Measurements from ENCODE around the gene SDHC.
"Not testable (repeated sequence)": the region's sequence is repeated elsewhere in the genome, so short reads cannot be mapped to it uniquely, and the experiment has no call there.

The SDHC gene

DNA sequence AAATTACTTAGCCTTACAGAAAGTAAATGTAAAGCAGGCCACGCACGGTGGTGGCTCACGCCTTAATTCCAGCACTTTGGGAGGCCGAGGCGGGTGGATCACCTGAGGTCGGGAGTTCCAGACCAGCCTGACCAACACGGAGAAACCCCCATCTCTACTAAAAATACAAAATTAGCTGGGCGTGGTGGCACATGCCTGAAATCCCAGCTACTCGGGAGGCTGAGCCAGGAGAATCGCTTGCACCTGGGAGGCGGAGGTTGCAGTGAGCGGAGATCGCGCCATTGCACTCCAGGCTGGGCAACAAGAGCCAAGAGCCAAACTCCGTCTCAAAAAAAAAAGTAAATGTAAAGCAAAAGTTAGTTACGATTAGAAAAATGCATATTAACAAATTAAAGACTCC lies 75.0 kb downstream of the SDHC start:
- DNase-seq = not testable (repeated sequence)

DNA sequence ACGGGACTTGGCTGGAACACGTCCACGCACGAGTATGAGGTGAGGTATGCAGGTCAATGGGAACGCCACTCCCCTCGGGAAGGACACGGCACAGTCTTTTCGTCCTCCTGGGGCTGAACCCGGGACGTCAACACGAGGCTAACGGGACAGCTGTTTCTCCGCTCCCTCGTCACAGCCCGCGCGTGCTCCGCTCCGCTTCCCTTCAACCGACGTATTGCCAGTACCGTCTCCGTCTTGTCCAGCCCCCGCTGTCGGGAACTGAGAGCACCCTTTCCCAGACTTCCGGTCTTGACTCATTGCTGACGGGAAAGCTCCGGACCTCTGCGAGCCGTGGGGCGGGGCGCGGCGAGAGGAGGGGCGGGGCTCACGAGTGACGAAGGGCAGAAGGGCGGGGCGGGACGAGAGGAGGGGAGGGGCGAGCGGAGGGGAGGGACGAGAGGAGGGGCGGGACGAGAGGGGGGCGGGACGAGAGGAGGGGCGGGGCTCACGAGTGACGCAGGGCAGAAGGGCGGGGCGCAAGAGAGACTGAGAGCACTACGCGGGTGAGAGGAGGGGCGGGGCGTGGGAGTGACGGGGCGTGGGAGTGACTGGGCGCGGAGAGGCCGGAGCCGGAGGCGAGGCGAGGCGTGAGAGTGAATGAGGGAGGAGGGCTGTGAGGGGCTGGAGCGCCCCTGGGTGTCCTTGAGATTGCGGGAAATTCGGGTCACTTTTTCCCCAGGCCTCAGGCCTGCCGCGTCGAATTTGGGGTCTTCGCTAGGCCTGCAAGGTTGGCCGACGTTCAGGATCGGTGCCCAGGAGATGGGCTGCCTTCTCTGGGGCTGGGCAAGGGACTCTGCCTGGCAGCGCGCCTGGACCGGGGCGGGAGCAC lies 75.7 kb downstream of the SDHC start:
- DNase-seq = peak; percentile 100

DNA sequence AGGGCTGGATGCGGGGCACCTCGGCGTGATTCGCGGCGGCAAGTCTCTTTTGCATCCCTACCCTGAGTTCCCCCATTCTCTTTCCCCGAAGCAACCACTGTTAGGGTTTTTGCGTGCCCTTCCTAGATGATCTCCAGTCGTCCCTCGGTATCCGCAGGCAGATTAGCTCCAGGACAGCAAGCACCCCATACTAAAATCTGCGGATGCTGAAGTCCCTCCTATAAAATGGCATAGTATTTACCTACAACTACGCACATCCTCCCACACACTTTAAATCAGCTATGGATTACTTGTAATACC lies 76.3 kb downstream of the SDHC start:
- no peak for DNase-seq

DNA sequence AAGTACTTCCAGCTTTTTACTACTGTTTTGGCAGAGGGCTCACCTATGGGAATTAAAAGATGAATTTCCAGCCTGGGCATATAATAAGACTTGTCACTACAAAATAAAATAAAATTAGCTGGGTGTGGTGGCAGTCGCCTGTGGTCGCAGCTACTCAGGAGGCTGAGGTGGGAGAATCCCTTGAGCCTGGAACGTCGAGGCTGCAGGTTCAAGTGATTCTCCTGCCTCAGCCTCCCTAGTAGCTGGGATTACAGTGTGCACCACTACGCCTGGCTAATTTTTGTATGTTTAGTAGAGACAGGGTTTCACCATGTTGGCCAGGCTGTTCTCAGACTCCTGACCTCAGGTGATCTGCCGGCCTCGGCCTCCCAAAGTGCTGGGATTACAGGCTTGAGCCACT lies 77.0 kb downstream of the SDHC start:
- not testable (repeated sequence) for DNase-seq

DNA sequence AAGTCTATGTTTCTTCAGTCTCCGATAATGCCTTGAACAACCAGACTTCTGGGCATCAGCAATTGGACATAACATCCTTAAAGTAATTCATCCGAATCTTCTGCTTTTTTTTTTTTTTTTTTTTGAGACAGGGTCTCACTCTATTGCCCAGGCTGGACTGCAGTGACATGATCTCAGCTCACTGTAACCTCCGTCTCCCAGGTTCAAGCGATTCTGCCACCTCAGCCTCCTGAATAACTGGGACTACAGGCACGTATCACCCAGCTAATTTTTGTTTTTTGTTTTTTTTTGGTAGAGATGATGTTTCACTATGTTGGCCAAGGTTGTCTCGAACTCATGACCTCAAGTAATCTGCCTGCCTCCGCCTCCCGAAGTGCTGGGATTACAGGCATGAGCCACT lies 77.4 kb downstream of the SDHC start:
- no peak for DNase-seq

DNA sequence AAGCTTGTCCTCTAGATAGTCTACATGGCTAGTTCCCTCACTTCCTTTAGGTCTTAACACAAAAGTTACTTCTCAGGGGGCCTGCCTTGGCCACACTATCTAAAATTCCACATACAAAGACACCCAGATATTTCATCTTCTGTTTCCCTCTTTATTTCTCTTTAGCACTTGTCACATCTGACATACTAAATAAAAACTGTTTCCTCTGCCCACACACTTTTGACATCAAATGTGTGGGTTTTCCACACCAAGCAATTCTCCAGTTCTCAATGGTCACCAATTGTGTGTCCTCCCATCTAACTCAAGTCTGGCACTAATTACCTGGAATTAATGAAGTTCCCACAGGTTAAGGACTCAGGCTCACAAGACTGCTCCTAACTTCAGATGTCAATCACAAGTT lies 79.0 kb downstream of the SDHC start:
- peak; percentile 51 for DNase-seq

DNA sequence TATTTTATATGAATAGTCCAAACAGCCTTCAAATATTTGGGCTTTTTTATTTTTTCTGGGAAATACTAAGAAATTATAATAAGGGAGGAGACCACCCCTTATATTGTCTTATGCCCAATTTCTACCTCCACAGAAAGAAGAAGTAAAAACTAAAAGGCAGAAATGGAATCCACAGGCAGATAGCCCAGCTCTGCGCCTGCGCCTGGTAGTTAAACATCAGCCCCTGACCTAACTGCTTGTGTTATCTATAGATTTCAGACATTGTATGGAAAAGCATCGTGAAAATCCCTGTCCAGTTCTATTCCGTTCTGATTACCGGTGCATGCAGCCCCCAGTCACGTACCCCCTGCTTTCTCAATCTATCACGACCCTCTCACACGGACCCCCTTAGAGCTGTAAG lies 82.9 kb downstream of the SDHC start:
- not testable (repeated sequence) for DNase-seq

DNA sequence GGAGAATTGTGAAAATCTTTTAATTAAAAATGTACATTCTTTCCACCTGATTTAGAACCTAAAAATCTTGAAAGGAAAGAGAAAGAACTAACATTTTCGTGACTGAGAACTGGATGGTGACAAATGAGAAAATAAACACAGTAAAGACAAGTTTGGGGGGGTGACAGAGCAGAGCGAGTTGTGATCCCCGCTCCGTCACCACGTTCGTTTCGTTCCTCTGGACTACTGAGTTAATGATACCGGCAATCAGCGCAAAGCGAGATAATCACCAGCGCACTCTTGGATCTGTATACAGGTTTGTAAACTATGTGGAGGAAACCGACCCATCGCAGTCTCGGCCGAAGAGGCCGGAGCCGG lies 84.7 kb downstream of the SDHC start:
- no peak for DNase-seq

DNA sequence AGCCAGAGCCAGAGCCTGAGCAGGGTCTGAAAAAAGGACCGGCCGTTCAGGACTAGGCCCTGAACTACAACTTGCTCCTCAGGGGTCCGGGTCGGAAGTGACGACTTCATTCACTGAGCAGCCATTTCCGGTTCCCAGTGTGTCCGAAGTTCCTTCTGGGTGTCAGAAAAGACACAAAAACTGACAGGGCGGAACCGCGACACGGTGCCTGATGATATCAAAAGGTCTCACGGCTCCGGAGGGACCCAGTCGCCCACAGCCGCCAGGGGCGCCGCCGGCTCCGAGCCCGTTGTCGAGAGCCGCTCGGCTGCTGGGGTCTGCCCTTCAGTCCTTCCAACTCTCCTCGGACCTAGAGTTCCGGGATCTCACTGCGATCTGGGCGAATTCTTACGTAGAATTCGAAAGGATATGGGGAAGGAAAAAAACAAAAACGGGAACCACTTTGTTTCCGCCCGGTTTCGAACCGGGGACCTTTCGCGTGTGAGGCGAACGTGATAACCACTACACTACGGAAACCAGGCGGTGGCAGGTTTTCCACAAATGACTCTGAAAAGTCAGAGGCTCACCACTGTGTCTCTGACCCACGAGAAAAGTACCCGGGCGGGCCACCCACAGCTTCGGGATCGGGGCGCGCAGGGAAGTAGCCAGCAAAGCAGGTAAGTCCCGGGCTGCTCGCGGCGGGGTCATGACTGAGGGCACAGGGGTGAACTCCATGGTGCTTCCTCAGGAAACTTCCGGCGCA lies 85.2 kb downstream of the SDHC start:
- DNase-seq = peak; percentile 93

DNA sequence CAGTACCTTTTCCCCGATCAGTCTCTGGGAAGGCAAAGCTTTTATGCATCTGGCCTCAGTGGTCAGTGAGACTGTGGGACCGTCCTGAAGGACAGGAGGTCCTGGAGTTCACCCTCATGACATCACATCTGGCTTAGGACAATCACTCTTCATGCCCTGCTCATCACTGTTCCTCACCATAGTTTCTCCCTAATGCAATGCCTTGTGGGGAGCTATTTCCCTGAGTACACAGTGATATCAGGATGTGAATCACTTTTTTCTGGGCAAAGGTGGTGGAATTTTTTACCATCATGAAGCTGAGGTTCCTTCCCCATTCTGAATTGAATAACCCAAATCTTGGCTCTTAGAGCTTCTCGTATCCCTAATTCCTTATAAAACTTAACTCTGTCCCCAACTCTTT lies 88.3 kb downstream of the SDHC start:
- DNase-seq = no peak

DNA sequence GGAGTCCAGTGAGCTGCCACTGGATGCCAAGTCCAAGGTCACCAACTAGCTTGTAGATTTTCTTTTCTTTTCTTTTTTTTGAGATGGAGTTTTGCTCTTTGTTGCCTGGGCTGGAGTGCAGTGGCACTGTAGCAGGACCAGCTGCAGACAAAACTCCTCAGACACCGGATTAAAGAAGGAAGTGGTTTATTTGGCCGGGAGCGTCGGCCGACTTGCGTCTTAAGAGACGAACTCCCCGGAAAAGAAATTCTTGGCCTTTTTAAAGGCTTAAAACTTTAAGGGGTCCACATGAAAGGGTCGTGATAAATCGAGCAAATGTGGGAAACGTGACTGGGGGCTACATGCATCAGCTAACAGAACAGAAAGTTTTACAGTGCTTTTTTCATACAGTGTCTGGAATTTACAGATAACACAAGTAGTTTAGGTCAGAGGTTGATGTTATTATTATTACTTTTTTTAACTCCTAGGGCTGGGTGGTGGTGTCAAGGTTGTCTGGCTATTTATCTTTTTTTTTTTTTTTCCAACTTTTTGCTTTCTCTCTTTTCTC lies 89.9 kb downstream of the SDHC start:
- no peak for DNase-seq

DNA sequence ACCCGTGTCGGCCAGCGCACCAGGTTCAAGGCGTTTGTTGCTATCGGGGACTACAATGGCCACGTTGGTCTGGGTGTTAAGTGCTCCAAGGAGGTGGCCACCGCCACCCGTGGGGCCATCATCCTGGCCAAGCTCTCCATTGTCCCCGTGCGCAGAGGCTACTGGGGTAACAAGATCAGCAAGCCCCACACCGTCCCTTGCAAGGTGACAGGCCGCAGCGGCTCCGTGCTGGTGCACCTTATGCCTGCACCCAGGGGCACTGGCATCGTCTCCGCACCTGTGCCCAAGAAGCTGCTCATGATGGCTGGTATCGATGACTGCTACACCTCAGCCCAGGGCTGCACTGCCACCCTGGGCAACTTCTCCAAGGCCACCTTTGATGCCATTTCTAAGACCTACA lies 92.4 kb downstream of the SDHC start:
- DNase-seq = not testable (repeated sequence)

DNA sequence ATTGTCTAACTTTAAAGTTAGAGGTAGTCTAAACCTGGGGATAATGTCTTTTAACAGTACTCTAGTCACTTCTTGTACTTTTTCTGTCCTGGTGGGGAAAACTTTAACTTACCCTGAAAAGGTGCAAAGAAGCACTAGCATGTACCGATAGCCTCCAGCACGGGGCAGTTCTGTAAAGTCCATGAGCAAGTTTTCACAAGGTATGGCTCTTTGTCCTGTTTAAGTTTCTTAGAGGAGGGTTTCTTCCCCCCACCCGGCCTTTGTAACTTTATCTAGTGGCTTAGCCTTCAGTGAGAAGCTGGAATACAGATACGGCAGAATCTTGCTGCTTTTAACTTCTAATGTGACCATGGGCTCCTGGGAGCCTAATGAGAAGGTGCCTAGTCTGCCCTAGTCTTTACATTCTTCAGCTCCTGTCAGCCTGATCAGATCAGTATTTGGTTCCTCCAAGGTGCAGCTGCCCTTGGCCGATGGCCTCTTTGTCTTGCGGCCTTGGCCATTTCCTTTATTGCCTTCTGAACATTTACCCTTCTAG lies 93.3 kb downstream of the SDHC start:
- DNase-seq = no peak

DNA sequence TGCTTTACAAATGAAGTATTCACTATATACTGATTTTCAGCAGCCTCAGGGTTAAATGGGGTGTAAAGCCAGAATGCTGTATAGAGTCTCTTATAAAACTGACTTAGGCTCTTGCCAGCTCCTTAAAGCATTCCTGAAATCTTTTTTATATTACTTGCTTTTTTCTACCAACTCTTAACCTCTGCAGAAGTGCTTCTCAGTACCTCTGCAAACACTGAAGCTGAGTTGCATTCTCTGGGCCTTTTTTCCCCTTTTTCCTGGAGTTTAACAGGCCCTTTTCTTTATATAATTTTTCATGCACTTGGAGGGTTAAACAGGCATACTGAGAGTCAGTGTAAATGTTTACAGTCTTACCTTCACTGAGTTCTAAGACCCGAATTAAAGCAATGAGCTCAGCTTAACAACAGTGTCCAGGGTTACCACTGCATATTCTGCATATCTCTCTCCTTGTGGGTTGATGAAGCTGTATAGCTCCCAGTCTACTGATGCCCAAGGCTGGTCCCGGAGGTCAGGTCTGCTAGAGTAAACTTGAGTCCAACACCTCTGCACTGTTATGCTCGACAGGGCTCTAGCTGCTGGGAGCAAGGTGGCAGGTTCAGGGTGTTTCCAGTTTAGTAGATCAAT lies 94.4 kb downstream of the SDHC start:
- DNase-seq = no peak

DNA sequence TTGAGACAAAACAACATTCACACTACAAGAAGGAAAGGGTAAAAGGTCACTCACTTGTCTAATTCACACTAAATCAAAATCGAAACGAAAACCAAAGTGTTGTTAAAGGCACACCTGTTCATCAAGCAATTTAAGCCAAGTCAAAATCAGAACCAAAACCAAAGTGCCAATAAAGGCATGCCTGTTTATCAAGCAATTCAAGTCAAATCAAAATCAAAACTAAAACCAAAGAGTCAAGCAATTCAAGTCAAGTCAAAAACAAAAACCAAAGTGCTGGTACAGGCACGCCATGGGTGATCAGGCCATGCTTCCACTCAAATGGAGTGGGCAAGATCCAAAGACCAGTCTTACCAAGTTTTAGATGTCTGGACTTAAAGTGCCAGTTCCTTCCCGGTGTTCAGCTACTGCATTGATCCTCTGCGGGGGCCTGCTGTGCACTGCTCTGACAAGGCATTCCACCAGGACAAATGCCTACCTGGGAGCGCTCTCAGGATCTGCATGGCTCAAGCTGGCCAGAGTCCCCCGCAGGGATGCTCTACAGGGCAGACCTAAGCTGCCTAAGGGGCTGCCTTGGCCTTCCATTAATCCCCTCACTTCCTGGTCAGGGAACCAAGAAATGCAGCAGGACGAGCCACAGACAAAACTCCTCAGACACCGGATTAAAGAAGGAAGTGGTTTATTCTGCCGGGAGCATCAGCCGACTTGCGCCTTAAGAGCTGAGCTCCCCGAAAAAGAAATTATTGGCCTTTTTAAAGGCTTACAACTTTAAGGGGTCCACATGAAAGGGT lies 95.9 kb downstream of the SDHC start:
- not testable (repeated sequence) for DNase-seq

DNA sequence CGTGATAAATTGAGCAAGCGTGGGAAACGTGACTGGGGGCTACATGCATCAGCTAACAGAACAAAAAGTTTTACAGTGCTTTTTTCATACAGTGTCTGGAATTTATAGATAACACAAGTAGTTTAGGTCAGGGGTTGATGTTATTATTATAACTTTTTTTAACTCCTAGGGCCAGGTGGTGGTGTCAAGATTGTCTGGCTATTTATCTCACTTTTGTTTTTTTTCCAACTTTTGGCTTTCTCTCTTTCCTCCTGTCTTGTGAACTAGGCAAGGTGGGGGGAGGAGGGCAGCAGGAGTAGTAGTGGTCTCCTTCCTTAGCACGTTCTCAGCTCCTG lies 96.4 kb downstream of the SDHC start:
- not testable (repeated sequence) for DNase-seq

Measured in inflammatory macrophage treated with lipopolysaccharide for 4 hours (primary cell).